GM23338 (cell line): ENCODE data around the gene SCGB1C2. TPM values are rescaled to one million over a fixed set of nuclear protein-coding genes. Genes with fewer than 3 reads are reported as not detected.
"Not testable (repeated sequence)": the region's sequence is repeated elsewhere in the genome, so short reads cannot be mapped to it uniquely, and the experiment has no call there.

Source experiments
- ATAC-seq: fragments of 200-7000 bp; cut with Tn5 transposase; 3 replicates; pipeline ENCODE4 v1.9.1; 2020
- DNase-seq: peaks from one replicate; pipeline ENCODE4 v3.0.0-alpha.2; 2015; ENCODE audit warnings: low spot score
- H2AFZ ChIP-seq: fragments of 200-600 bp; sonication (generic); 2 replicates; pipeline ENCODE4 v1.8.0; 2016; ENCODE audit warnings: antibody characterized with exemption, mild to moderate bottlenecking, moderate library complexity
- H3F3A ChIP-seq: fragments of 200-600 bp; sonication (generic); replicated peaks from 2 replicates; pipeline ENCODE4 v1.8.0; 2017; ENCODE audit warnings: antibody characterized with exemption, mixed run types, low read depth
- H3K27ac ChIP-seq: fragments of 200-600 bp; sonication (generic); 2 replicates; pipeline ENCODE4 v1.6.1; 2016; ENCODE audit warnings: low read depth
- H3K27me3 ChIP-seq: fragments of 200-600 bp; sonication (generic); 2 replicates; pipeline ENCODE4 v1.8.0; 2016; ENCODE audit warnings: mild to moderate bottlenecking, mixed run types, moderate library complexity; ENCODE audit not compliant: insufficient read depth
- H3K36me3 ChIP-seq: fragments of 200-600 bp; sonication (generic); 2 replicates; pipeline ENCODE4 v1.8.0; 2016; ENCODE audit warnings: mild to moderate bottlenecking; ENCODE audit not compliant: insufficient read depth
- H3K4me1 ChIP-seq: fragments of 200-600 bp; sonication (generic); 2 replicates; pipeline ENCODE4 v1.8.0; 2016; ENCODE audit warnings: mild to moderate bottlenecking, moderate library complexity; ENCODE audit not compliant: insufficient read depth
- H3K4me2 ChIP-seq: fragments of 200-600 bp; sonication (generic); 2 replicates; pipeline ENCODE4 v1.7.1; 2017; ENCODE audit warnings: mixed run types
- H3K4me3 ChIP-seq: fragments of 200-600 bp; sonication (generic); 2 replicates; pipeline ENCODE4 v1.6.1; 2016; ENCODE audit warnings: mixed run types
- H3K79me2 ChIP-seq: fragments of 200-600 bp; sonication (generic); replicated peaks from 2 replicates; pipeline ENCODE4 v1.8.0; 2017; ENCODE audit warnings: mild to moderate bottlenecking; ENCODE audit not compliant: insufficient read depth
- H3K9me2 ChIP-seq: fragments of 200-600 bp; sonication (generic); 2 replicates; pipeline ENCODE4 v1.8.0; 2017; ENCODE audit not compliant: insufficient read depth
- H4K20me1 ChIP-seq: fragments of 200-600 bp; sonication (generic); replicated peaks from 2 replicates; pipeline ENCODE4 v1.8.0; 2017; ENCODE audit warnings: mild to moderate bottlenecking; ENCODE audit not compliant: insufficient read depth
- H3K27ac Mint-ChIP-seq: 2 replicates; pipeline ENCODE4 v1.8.0; 2020; ENCODE audit warnings: inconsistent platforms, mild to moderate bottlenecking, moderate library complexity, mixed read lengths
- H3K27me3 Mint-ChIP-seq: 3 replicates; pipeline ENCODE4 v1.8.0; 2022; ENCODE audit warnings: low read depth, mild to moderate bottlenecking, moderate library complexity, mixed read lengths, inconsistent platforms; ENCODE audit not compliant: insufficient read depth, poor library complexity
- H3K36me3 Mint-ChIP-seq: 3 replicates; pipeline ENCODE4 v1.8.0; 2021; ENCODE audit warnings: low read depth, mild to moderate bottlenecking, inconsistent platforms, moderate library complexity, mixed read lengths
- H3K4me1 Mint-ChIP-seq: 3 replicates; pipeline ENCODE4 v1.8.0; 2020; ENCODE audit warnings: mild to moderate bottlenecking, inconsistent platforms, mixed read lengths
- H3K4me3 Mint-ChIP-seq: 3 replicates; pipeline ENCODE4 v1.8.0; 2021; ENCODE audit warnings: moderate library complexity, mild to moderate bottlenecking, inconsistent platforms, mixed read lengths
- H3K9me3 Mint-ChIP-seq: 3 replicates; pipeline ENCODE4 v1.8.0; 2020; ENCODE audit warnings: moderate library complexity, mild to moderate bottlenecking, inconsistent platforms, mixed read lengths
- CTCF ChIP-seq, 2 experiments: fragments of 200-600 bp in 1 of 2; sonication (generic) in 1 of 2; conservative IDR thresholded peaks; 2 replicates each; pipeline versions ENCODE4 v1.5.1 to v1.6.1; 2016 to 2017; ENCODE audit warnings: antibody characterized with exemption in 2 of 2, low read depth in 2 of 2, mild to moderate bottlenecking in 2 of 2, moderate library complexity in 1 of 2
- ETS1 ChIP-seq: IDR thresholded peaks from 2 replicates; pipeline ENCODE4 v1.6.1; 2016; ENCODE audit warnings: antibody characterized with exemption
- POLR2AphosphoS5 ChIP-seq: IDR thresholded peaks from 2 replicates; pipeline ENCODE4 v1.6.1; 2016; ENCODE audit warnings: antibody characterized with exemption, low read depth
- ZNF114 ChIP-seq: fragments of 250-450 bp; sonication (Bioruptor Pico); IDR thresholded peaks from 2 replicates; pipeline ENCODE4 v1.5.0; 2020; ENCODE audit warnings: mild to moderate bottlenecking, moderate library complexity
- polyA plus RNA-seq: library from polyadenylated mRNA; unstranded; fragments of >200 nt; fragmentation: Nextera tagmentation; extraction: Ambion mirVana; gene quantifications from 2 replicates; pipeline ENCODE4 v1.2.1, GENCODE V29; 2016
- total RNA-seq: library from RNA; depleted of rRNA; stranded (reverse); fragments of >200 nt; shearing (Covaris generic); gene quantifications from 2 replicates; pipeline ENCODE4 v1.2.3, GENCODE V29; 2014

SCGB1C2 gene
- total and polyA plus RNA-seq, 2 experiments from 2014 or later: not detected

DNA sequence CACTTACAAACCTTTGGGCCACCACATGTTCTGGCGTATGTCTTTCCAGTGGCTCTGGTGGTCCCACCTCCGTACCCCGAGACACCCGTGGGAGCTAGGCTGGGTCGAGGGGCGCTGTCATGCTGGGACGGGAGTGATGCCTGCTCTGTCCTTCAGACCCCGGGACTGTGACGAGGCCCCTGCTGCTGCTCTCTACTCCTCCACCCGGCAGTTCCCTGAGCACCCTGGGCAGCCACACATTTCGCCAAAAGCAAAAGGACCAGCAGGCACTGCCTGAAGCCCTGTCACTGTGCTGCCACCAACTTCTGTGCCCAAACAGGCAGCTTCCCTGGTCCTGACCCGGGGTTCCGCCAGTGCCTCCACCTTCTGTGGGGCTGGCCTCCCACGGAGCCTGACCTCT lies 28.6 kb downstream of the SCGB1C2 start:
- Histone ChIP-seq H3K4me1 (no peaks in the 10 kb centered on the region), H2AFZ (no peak overlapping the region), H3F3A (no peaks in the 10 kb centered on the region), H3K36me3 (no peaks in the 10 kb centered on the region), H3K79me2 (no peaks in the 10 kb centered on the region), H4K20me1 (no peaks in the 10 kb centered on the region), H3K9me2 (no peaks in the 10 kb centered on the region), H3K27me3 (no peaks in the 10 kb centered on the region), H3K4me2 (no peak overlapping the region), H3K4me3 (no peak overlapping the region), H3K27ac (no peak overlapping the region)
- DNase-seq (no peak), ATAC-seq (no peak)
- no peaks in the 10 kb centered on the region; the same call in 2 of the 3 replicates for H3K4me1 Mint-ChIP-seq
- TF ChIP-seq CTCF (conservative IDR thresholded peaks at IDR 0.05; ENCODE audit: low read depth in 2 of 2): no peak
- no peak for TF ChIP-seq ZNF114 (CRISPR knock-in tag)
- H3K27ac Mint-ChIP-seq: no peak overlapping the region
- no peaks in the 10 kb centered on the region for H3K27me3 Mint-ChIP-seq
- H3K4me3 Mint-ChIP-seq: no peak overlapping the region
- no peaks in the 10 kb centered on the region for H3K9me3 Mint-ChIP-seq
- H3K36me3 Mint-ChIP-seq: no peaks in the 10 kb centered on the region

DNA sequence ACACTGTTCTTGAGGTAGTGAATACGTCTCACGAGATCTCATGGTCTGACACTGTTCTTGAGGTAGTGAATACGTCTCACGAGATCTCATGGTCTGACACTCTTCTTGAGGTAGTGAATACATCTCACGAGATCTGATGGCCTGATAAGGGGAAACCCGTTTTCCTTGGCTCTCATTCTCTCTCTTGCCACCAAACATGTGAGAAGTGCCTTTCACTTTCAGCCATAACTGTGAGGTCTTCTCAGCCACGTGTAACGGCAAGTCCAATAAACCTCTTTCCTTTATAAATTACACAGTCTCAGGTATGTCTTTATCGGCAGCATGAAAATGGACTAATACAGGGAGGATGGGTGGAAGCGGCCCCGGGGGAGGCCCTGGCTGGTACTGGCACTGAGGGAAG lies 31.2 kb downstream of the SCGB1C2 start:
- H3K27ac ChIP-seq, H3K4me1 Mint-ChIP-seq, H3K36me3 Mint-ChIP-seq, H3K27ac Mint-ChIP-seq, H3K4me3 Mint-ChIP-seq, H3F3A ChIP-seq, H3K9me2 ChIP-seq, H3K4me2 ChIP-seq, H3K36me3 ChIP-seq, H2AFZ ChIP-seq, DNase-seq, H3K27me3 ChIP-seq, H3K27me3 Mint-ChIP-seq, H3K79me2 ChIP-seq, H3K4me3 ChIP-seq, H3K4me1 ChIP-seq, H3K9me3 Mint-ChIP-seq, H4K20me1 ChIP-seq, ATAC-seq: not testable (repeated sequence)

GRCh38 chr17:170130-170670 lies 32.8 kb downstream of the SCGB1C2 start:
- Histone ChIP-seq H3K36me3 (no peaks in the 10 kb centered on the region), H3K4me3 (no peak overlapping the region), H3K27me3 (no peaks in the 10 kb centered on the region), H3F3A (no peaks in the 10 kb centered on the region), H3K4me1 (no peaks in the 10 kb centered on the region), H2AFZ (no peak overlapping the region), H3K4me2 (no peak overlapping the region), H3K79me2 (no peaks in the 10 kb centered on the region), H3K9me2 (no peaks in the 10 kb centered on the region), H4K20me1 (no peaks in the 10 kb centered on the region), H3K27ac (no peak overlapping the region)
- ATAC-seq: no peak
- TF ChIP-seq ZNF114 (CRISPR knock-in tag) (no peak), ETS1 (no peak), POLR2AphosphoS5 (no peak)
- Mint-ChIP-seq H3K4me1 (no peaks in the 10 kb centered on the region), H3K36me3 (no peaks in the 10 kb centered on the region), H3K9me3 (no peaks in the 10 kb centered on the region), H3K27ac (no peak overlapping the region), H3K4me3 (no peak overlapping the region), H3K27me3 (no peaks in the 10 kb centered on the region)
- DNase-seq: no peak
